Trophoblast cell (in vitro differentiated cells and primary cell): ENCODE results near the gene ZNF462.

Experiments used
- DNase-seq, 2 donors: peaks; one replicate each; pipeline ENCODE4 v3.0.0-alpha.2; 2016
- H2AFZ ChIP-seq: 2 replicates; pipeline ENCODE4 v1.6.1; 2013; ENCODE audit warnings: low read length, moderate library complexity, mild to moderate bottlenecking; ENCODE audit not compliant: insufficient read depth, poor library complexity
- H2AK5ac ChIP-seq: 2 replicates; pipeline ENCODE4 v1.6.1; 2013; ENCODE audit warnings: mild to moderate bottlenecking, low read length
- H2BK120ac ChIP-seq: 2 replicates; pipeline ENCODE4 v1.6.1; 2013; ENCODE audit warnings: low read length, mild to moderate bottlenecking, moderate library complexity; ENCODE audit not compliant: insufficient read depth, poor library complexity
- H2BK12ac ChIP-seq: 2 replicates; pipeline ENCODE4 v1.6.1; 2013; ENCODE audit warnings: mild to moderate bottlenecking, low read length, moderate library complexity
- H2BK5ac ChIP-seq: 2 replicates; pipeline ENCODE4 v1.6.1; 2013; ENCODE audit warnings: low read length, low read depth, moderate library complexity, mild to moderate bottlenecking; ENCODE audit not compliant: poor library complexity
- H3K14ac ChIP-seq: 2 replicates; pipeline ENCODE4 v1.6.1; 2013; ENCODE audit warnings: mild to moderate bottlenecking, low read length
- H3K18ac ChIP-seq: 2 replicates; pipeline ENCODE4 v1.6.1; 2013; ENCODE audit warnings: mild to moderate bottlenecking, low read length
- H3K23ac ChIP-seq: 2 replicates; pipeline ENCODE4 v1.6.1; 2013; ENCODE audit warnings: low read length
- H3K27ac ChIP-seq: 2 replicates; pipeline ENCODE4 v1.5.1; 2013; ENCODE audit warnings: low read depth, mild to moderate bottlenecking, inconsistent platforms, low read length, moderate library complexity
- H3K27me3 ChIP-seq: 2 replicates; pipeline ENCODE4 v1.6.1; 2013; ENCODE audit warnings: inconsistent platforms, mild to moderate bottlenecking, low read length, moderate library complexity; ENCODE audit not compliant: insufficient read depth
- H3K36me3 ChIP-seq, 2 experiments: 1 replicate in 1 of 2; 2 replicates in 1 of 2; pipeline ENCODE4 v1.6.1; 2013; ENCODE audit warnings: low read length in 2 of 2, mild to moderate bottlenecking in 2 of 2, moderate library complexity in 1 of 2; ENCODE audit not compliant: insufficient read depth in 2 of 2, control insufficient read depth in 1 of 2
- H3K4ac ChIP-seq: 2 replicates; pipeline ENCODE4 v1.6.1; 2013; ENCODE audit warnings: low read depth, mild to moderate bottlenecking, low read length, moderate library complexity
- H3K4me1 ChIP-seq, 2 experiments: 1 replicate in 1 of 2; 2 replicates in 1 of 2; pipeline ENCODE4 v1.6.1; 2013; ENCODE audit warnings: low read length in 2 of 2, mild to moderate bottlenecking in 2 of 2, moderate library complexity in 1 of 2; ENCODE audit not compliant: insufficient read depth in 2 of 2, control insufficient read depth in 1 of 2
- H3K4me2 ChIP-seq: 2 replicates; pipeline ENCODE4 v1.6.1; 2013; ENCODE audit warnings: inconsistent platforms, mild to moderate bottlenecking, low read length, moderate library complexity
- H3K4me3 ChIP-seq: 2 replicates; pipeline ENCODE4 v1.5.1; 2013; ENCODE audit warnings: mild to moderate bottlenecking, low read depth, low read length, inconsistent platforms
- H3K79me1 ChIP-seq: one replicate; pipeline ENCODE4 v1.6.1; 2013; ENCODE audit warnings: low read length
- H3K79me2 ChIP-seq: 2 replicates; pipeline ENCODE4 v1.6.1; 2013; ENCODE audit warnings: low read length, mild to moderate bottlenecking; ENCODE audit not compliant: control insufficient read depth, insufficient read depth, poor library complexity
- H3K9ac ChIP-seq: 2 replicates; pipeline ENCODE4 v1.6.1; 2013; ENCODE audit warnings: mild to moderate bottlenecking, low read length
- H3K9me3 ChIP-seq: 2 replicates; pipeline ENCODE4 v1.6.1; 2013; ENCODE audit warnings: low read depth, mild to moderate bottlenecking, control low read depth, inconsistent platforms, low read length; ENCODE audit not compliant: insufficient read depth
- H4K12ac ChIP-seq: 2 replicates; pipeline ENCODE4 v1.6.1; 2013; ENCODE audit warnings: low read depth, mild to moderate bottlenecking, low read length, moderate library complexity
- H4K8ac ChIP-seq: 2 replicates; pipeline ENCODE4 v1.6.1; 2013; ENCODE audit warnings: low read depth, mild to moderate bottlenecking, low read length, moderate library complexity
- H4K91ac ChIP-seq: one replicate; pipeline ENCODE4 v1.6.1; 2013; ENCODE audit warnings: low read depth, mild to moderate bottlenecking, low read length, moderate library complexity
- WGBS: extraction: QIAGEN DNeasy Blood & Tissue Kit; methylation state at CpG from one replicate; pipeline ENCODE4 v1.1.7; 2013; ENCODE audit warnings: missing lambda C conversion rate; ENCODE audit not compliant: insufficient read length, insufficient coverage; ENCODE audit errors: extremely low coverage; 5-methylcytosine and 5-hydroxymethylcytosine counted together

The ZNF462 gene

DNA sequence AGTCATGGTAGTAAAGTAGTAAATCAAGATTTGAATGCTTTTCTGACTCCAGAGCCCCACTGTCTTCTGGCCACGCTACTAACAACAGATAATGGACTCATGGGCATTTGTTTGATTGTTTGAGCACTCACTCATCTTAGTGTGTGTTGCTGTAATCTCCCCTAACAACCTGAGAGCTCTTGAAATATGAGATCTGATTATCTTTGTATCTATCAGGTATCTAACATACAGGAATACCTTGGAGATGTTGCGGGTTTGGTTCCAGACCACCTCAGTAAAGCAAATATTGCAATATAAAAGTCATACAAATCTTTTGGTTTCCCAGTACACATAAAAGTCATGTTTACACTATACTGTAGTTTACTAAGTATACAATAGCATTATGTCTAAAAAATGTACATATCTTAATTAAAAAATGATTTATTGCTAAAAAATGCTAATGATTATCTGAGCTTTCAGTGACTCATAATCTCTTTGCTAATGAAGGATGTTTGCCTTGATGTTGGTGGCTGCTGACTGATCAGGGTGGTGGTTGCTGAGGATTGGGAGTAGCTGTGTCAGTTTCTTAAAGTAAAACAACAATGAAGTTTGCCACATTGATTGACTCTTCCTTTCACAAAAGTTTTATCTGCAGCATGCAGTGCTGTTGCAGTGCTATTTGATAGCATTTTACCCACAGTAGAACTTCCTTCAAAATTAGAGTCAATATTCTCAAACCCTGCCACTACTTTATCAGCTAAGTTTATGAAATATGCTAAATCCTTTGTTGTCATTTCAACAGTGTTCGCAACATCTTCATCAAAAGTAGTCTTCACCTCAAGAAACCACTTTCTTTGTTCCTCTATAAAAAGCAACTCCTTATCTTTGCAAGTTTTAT, 92.2 kb downstream of the ZNF462 start:
- no peak overlapping the region for H3K4me3 ChIP-seq
- H4K12ac ChIP-seq: no peak overlapping the region
- H3K79me2 ChIP-seq: no peaks in the 10 kb centered on the region
- DNase-seq: peak in 1 of 2 donors; percentile 29
- no peak overlapping the region for H4K91ac ChIP-seq
- H2AFZ ChIP-seq: no peak overlapping the region
- H3K9ac ChIP-seq: no peak overlapping the region
- no peak overlapping the region for H2BK120ac ChIP-seq
- no peak overlapping the region for H4K8ac ChIP-seq
- H3K27me3 ChIP-seq: no peaks in the 10 kb centered on the region
- no peak overlapping the region for H2BK12ac ChIP-seq
- H2AK5ac ChIP-seq: no peak overlapping the region
- no peak overlapping the region for H3K27ac ChIP-seq
- H3K36me3 ChIP-seq: peaks cover 5 to 28% of the 10 kb centered on the region in 2 experiments
- H3K79me1 ChIP-seq: no peaks in the 10 kb centered on the region
- no peak overlapping the region for H3K4me2 ChIP-seq
- WGBS: no CpG with 5 or more reads among the region's 3 CpGs
- no peak overlapping the region for H2BK5ac ChIP-seq
- no peaks in the 10 kb centered on the region for H3K9me3 ChIP-seq
- no peak overlapping the region for H3K18ac ChIP-seq
- no peak overlapping the region for H3K23ac ChIP-seq
- no peak overlapping the region for H3K14ac ChIP-seq
- H3K4ac ChIP-seq: no peak overlapping the region
- no peaks in the 10 kb centered on the region for H3K4me1 ChIP-seq

DNA sequence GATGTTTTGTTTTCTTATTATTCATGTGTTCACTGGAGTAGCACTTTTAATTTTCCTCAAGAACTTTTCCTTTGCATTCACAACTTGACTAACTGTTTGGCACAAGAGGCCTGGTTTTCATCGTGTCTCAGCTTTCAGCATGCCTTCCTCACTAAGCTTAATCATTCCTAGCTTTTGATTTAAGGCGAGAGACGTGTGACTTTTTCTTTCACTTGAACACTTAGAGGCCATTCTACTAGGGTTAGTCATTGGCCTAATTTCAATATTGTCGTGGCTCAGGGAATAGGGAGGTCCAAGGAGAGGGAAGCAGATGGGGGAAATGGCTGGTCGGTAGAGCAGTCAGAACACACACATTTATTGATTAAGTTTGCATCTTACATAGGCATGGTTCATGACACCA, 94.0 kb downstream of the ZNF462 start:
- Histone ChIP-seq H2BK12ac (no peak overlapping the region), H3K4me3 (no peak overlapping the region), H3K4me2 (no peak overlapping the region), H2BK120ac (no peak overlapping the region), H3K23ac (no peak overlapping the region), H3K79me2 (no peaks in the 10 kb centered on the region), H3K4me1 (no peaks in the 10 kb centered on the region), H2AK5ac (no peak overlapping the region), H3K18ac (no peak overlapping the region), H3K27ac (no peak overlapping the region), H3K27me3 (no peaks in the 10 kb centered on the region), H2AFZ (no peak overlapping the region), H3K9ac (no peak overlapping the region), H2BK5ac (no peak overlapping the region), H4K8ac (no peak overlapping the region), H3K9me3 (no peaks in the 10 kb centered on the region), H3K14ac (no peak overlapping the region), H4K12ac (no peak overlapping the region), H3K4ac (no peak overlapping the region), H4K91ac (no peak overlapping the region), H3K36me3 (peaks cover 2 to 23% of the 10 kb centered on the region in 2 experiments), H3K79me1 (no peaks in the 10 kb centered on the region)
- no peak for DNase-seq
- no CpG with 5 or more reads among the region's 5 CpGs for WGBS

DNA sequence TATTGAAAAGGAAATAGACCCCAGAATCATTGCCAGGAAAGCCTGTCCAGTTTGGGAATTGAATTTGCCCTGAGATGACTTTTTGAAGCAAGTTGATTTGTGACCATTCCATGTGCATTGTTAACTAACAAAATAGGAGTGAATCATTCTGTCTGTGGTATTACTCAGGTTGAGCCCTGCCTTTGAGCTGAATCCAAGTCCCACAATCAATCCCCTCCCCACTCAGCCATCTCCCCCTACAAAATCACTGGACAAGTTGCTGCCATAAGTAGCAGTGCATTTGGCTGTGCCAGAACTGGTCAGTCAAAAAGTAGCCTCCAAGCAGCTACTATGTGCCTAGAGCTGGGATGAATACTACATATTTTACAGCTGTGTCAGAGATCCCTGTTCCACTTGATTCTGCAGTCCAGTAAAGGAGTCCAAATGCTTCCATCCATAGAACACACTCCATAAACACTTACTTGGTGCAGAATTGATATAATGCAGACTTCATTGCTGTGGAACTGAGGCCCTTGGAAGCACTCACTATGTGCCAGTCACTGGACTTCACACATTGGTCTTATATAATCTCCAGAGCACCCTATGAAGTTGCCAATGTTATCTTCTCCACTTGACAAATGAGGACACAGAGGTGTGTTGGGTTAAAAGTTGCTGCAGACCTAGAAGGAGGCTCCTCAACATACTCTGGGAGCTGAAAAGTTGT, 96.1 kb downstream of the ZNF462 start:
- Histone ChIP-seq H2BK5ac (no peak overlapping the region), H2AK5ac (no peak overlapping the region), H3K79me2 (no peaks in the 10 kb centered on the region), H3K4me3 (no peak overlapping the region), H3K4me2 (no peak overlapping the region), H3K18ac (no peak overlapping the region), H2BK120ac (no peak overlapping the region), H3K79me1 (no peaks in the 10 kb centered on the region), H3K27me3 (no peaks in the 10 kb centered on the region), H4K91ac (no peak overlapping the region), H3K9me3 (no peaks in the 10 kb centered on the region), H3K14ac (no peak overlapping the region), H3K23ac (no peak overlapping the region), H3K27ac (no peak overlapping the region), H2AFZ (no peak overlapping the region), H4K8ac (no peak overlapping the region), H3K9ac (no peak overlapping the region), H3K4ac (no peak overlapping the region), H2BK12ac (no peak overlapping the region), H3K4me1 (peaks cover 0 to 2% of the 10 kb centered on the region in 2 experiments), H3K36me3 (peaks cover 2 to 26% of the 10 kb centered on the region in 2 experiments), H4K12ac (no peak overlapping the region)
- DNase-seq: peak in 1 of 2 donors; percentile 14

DNA sequence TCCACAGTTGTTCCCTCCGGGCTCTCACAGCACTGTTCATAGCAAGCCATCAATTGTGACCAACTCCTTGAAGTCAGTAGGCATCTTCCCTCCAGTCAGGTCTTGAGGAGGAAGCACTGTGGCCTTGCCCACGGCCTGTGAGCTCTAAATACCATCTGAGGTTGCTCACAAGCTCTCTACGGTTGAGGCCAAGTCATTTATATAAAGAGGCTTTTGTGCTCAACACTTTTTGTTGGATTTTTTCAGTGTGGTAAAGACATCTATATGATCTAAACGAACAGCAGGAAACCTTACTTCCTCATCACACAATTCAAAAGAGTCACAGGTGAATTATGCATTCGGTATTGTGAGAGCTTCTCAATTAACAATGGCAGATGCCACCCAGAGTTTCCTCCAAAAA, 97.3 kb downstream of the ZNF462 start:
- Histone ChIP-seq H3K36me3 (peaks cover 2 to 31% of the 10 kb centered on the region in 2 experiments), H4K8ac (no peak overlapping the region), H4K12ac (no peak overlapping the region), H3K23ac (no peak overlapping the region), H3K4me3 (no peak overlapping the region), H3K79me1 (no peaks in the 10 kb centered on the region), H2BK5ac (no peak overlapping the region), H3K4ac (no peak overlapping the region), H3K27ac (no peak overlapping the region), H3K4me1 (peaks cover 0 to 2% of the 10 kb centered on the region in 2 experiments), H3K9ac (no peak overlapping the region), H3K9me3 (no peaks in the 10 kb centered on the region), H2BK120ac (no peak overlapping the region), H2AFZ (no peak overlapping the region), H3K4me2 (no peak overlapping the region), H4K91ac (no peak overlapping the region), H3K79me2 (no peaks in the 10 kb centered on the region), H3K18ac (no peak overlapping the region), H2AK5ac (no peak overlapping the region), H3K27me3 (no peaks in the 10 kb centered on the region), H2BK12ac (no peak overlapping the region), H3K14ac (no peak overlapping the region)
- no CpG with 5 or more reads among the region's 5 CpGs for WGBS
- DNase-seq: no peak
